ENCODE results near the gene COG3.

- TF ChIP-seq CTCF (IDR thresholded peaks at IDR 0.05), result no peak
- TF ChIP-seq POLR2A (IDR thresholded peaks at IDR 0.05), result no peak
- no peak for TF ChIP-seq POLR2AphosphoS5 (IDR thresholded peaks at IDR 0.05)
These were observed 54.8 kb downstream of the COG3 start for GRCh38 chr13:45519493-45519892.
